IgD-negative memory B cell (primary cell): ENCODE measurements around the gene VPS13D. TPM values are rescaled to one million over a fixed set of nuclear protein-coding genes. Genes with fewer than 3 reads are reported as not detected.

ENCODE experiments used
- H3K27ac Mint-ChIP-seq, 3 donors: one replicate each; pipeline ENCODE4 v1.8.0; 2020 to 2022; ENCODE audit warnings: mild to moderate bottlenecking in 3 of 3, mixed read lengths in 3 of 3, moderate library complexity in 1 of 3
- H3K27me3 Mint-ChIP-seq: one replicate; pipeline ENCODE4 v1.8.0; 2021; ENCODE audit warnings: mixed read lengths
- H3K36me3 Mint-ChIP-seq: one replicate; pipeline ENCODE4 v1.8.0; 2020; ENCODE audit warnings: mild to moderate bottlenecking, mixed read lengths
- H3K4me1 Mint-ChIP-seq, 3 donors: one replicate each; pipeline ENCODE4 v1.8.0; 2020 to 2022; ENCODE audit warnings: mixed read lengths in 3 of 3, mild to moderate bottlenecking in 1 of 3
- H3K4me3 Mint-ChIP-seq, 4 donors: one replicate each; pipeline ENCODE4 v1.8.0; 2020 to 2022; ENCODE audit warnings: mild to moderate bottlenecking in 4 of 4, mixed read lengths in 4 of 4, moderate library complexity in 3 of 4
- H3K9me3 Mint-ChIP-seq, 3 donors: one replicate each; pipeline ENCODE4 v1.8.0; 2020 to 2021; ENCODE audit warnings: mixed read lengths in 3 of 3, mild to moderate bottlenecking in 1 of 3
- polyA plus RNA-seq: library from polyadenylated mRNA; unstranded; fragments of 300-500 nt; fragmentation: Illumina TruSeq; gene quantifications from one replicate; pipeline ENCODE4 v1.2.3, GENCODE V29; 2021

The VPS13D gene
- polyA plus RNA-seq, 1 donor from 2014 or later = 8.9 TPM

GRCh38 chr1:12480748-12481362 lies 251.0 kb downstream of the VPS13D start:
- Mint-ChIP-seq H3K36me3 (peaks cover 2% of the 10 kb centered on the region), H3K27ac (peak overlapping the region in 2 of 3 donors; percentile 44 to 85), H3K9me3 (no peaks in the 10 kb centered on the region), H3K4me1 (peaks cover 22 to 41% (median 22%) of the 10 kb centered on the region in 3 donors), H3K27me3 (no peaks in the 10 kb centered on the region), H3K4me3 (peak overlapping the region in 1 of 4 donors; percentile 78)

- peaks cover 12 to 31% (median 18%) of the 10 kb centered on the region in 3 donors for H3K4me1 Mint-ChIP-seq
- H3K9me3 Mint-ChIP-seq = no peaks in the 10 kb centered on the region
- no peaks in the 10 kb centered on the region for H3K27me3 Mint-ChIP-seq
- peaks cover 4% of the 10 kb centered on the region for H3K36me3 Mint-ChIP-seq
- H3K27ac Mint-ChIP-seq = no peak overlapping the region
- H3K4me3 Mint-ChIP-seq = no peak overlapping the region
Measured at GRCh38 chr1:12481928-12482327, 252.1 kb downstream of the VPS13D start.

- Mint-ChIP-seq H3K27ac (no peak overlapping the region), H3K4me3 (no peak overlapping the region), H3K4me1 (peaks cover 7 to 24% (median 16%) of the 10 kb centered on the region in 3 donors), H3K9me3 (no peaks in the 10 kb centered on the region), H3K27me3 (no peaks in the 10 kb centered on the region), H3K36me3 (peaks cover 4% of the 10 kb centered on the region)
Measured at GRCh38 chr1:12482988-12483387, 253.2 kb downstream of the VPS13D start.

- no peaks in the 10 kb centered on the region for H3K27me3 Mint-ChIP-seq
- H3K9me3 Mint-ChIP-seq = no peaks in the 10 kb centered on the region
- peaks cover 3% of the 10 kb centered on the region for H3K36me3 Mint-ChIP-seq
- peak overlapping the region in 1 of 3 donors; percentile 48 for H3K27ac Mint-ChIP-seq
- H3K4me3 Mint-ChIP-seq = no peak overlapping the region
- H3K4me1 Mint-ChIP-seq = peaks cover 7 to 10% (median 8%) of the 10 kb centered on the region in 3 donors
Measured at GRCh38 chr1:12485231-12486058, 255.6 kb downstream of the VPS13D start.

GRCh38 chr1:12486059-12486341 lies 256.2 kb downstream of the VPS13D start:
- no peaks in the 10 kb centered on the region for H3K9me3 Mint-ChIP-seq
- H3K4me1 Mint-ChIP-seq = peaks cover 1 to 5% (median 4%) of the 10 kb centered on the region in 3 donors
- H3K27me3 Mint-ChIP-seq = no peaks in the 10 kb centered on the region
- no peak overlapping the region for H3K4me3 Mint-ChIP-seq
- peaks cover 3% of the 10 kb centered on the region for H3K36me3 Mint-ChIP-seq
- H3K27ac Mint-ChIP-seq = peak overlapping the region in 1 of 3 donors; percentile 48

- Mint-ChIP-seq H3K36me3 (peaks cover 3% of the 10 kb centered on the region), H3K27me3 (no peaks in the 10 kb centered on the region), H3K4me1 (peaks cover 0 to 1% (median under 1%) of the 10 kb centered on the region in 3 donors), H3K27ac (peak overlapping the region in 1 of 3 donors; percentile 48), H3K9me3 (no peaks in the 10 kb centered on the region), H3K4me3 (no peak overlapping the region)
Measured at GRCh38 chr1:12486401-12487005, 256.7 kb downstream of the VPS13D start.

GRCh38 chr1:12487520-12487919 lies 257.7 kb downstream of the VPS13D start:
- Mint-ChIP-seq H3K27ac (no peak overlapping the region), H3K27me3 (no peaks in the 10 kb centered on the region), H3K9me3 (no peaks in the 10 kb centered on the region), H3K36me3 (peaks cover 6% of the 10 kb centered on the region), H3K4me1 (no peaks in the 10 kb centered on the region), H3K4me3 (no peak overlapping the region)

- no peak overlapping the region for H3K27ac Mint-ChIP-seq
- H3K27me3 Mint-ChIP-seq = no peaks in the 10 kb centered on the region
- H3K36me3 Mint-ChIP-seq = peaks cover 6% of the 10 kb centered on the region
- H3K9me3 Mint-ChIP-seq = no peaks in the 10 kb centered on the region
- no peak overlapping the region for H3K4me3 Mint-ChIP-seq
- H3K4me1 Mint-ChIP-seq = no peaks in the 10 kb centered on the region
Measured at GRCh38 chr1:12488666-12489354, 259.0 kb downstream of the VPS13D start.

- Mint-ChIP-seq H3K9me3 (no peaks in the 10 kb centered on the region), H3K4me1 (peaks cover 0 to 3% (median 0%) of the 10 kb centered on the region in 3 donors), H3K36me3 (peaks cover 9% of the 10 kb centered on the region), H3K4me3 (no peak overlapping the region), H3K27ac (peak overlapping the region in 1 of 3 donors; percentile 31), H3K27me3 (no peaks in the 10 kb centered on the region)
Measured at GRCh38 chr1:12490532-12491142, 260.8 kb downstream of the VPS13D start.

- H3K4me1 Mint-ChIP-seq = peaks cover 3 to 7% (median 6%) of the 10 kb centered on the region in 3 donors
- no peaks in the 10 kb centered on the region for H3K27me3 Mint-ChIP-seq
- peaks cover 6% of the 10 kb centered on the region for H3K36me3 Mint-ChIP-seq
- no peak overlapping the region for H3K4me3 Mint-ChIP-seq
- H3K9me3 Mint-ChIP-seq = no peaks in the 10 kb centered on the region
- no peak overlapping the region for H3K27ac Mint-ChIP-seq
Measured at GRCh38 chr1:12491656-12492055, 261.8 kb downstream of the VPS13D start.

- no peaks in the 10 kb centered on the region for H3K9me3 Mint-ChIP-seq
- peak overlapping the region in 2 of 3 donors; percentile 19 to 48 for H3K27ac Mint-ChIP-seq
- H3K36me3 Mint-ChIP-seq = peaks cover 15% of the 10 kb centered on the region
- H3K4me3 Mint-ChIP-seq = no peak overlapping the region
- no peaks in the 10 kb centered on the region for H3K27me3 Mint-ChIP-seq
- peaks cover 4 to 7% (median 6%) of the 10 kb centered on the region in 3 donors for H3K4me1 Mint-ChIP-seq
Measured at GRCh38 chr1:12495725-12496124, 265.9 kb downstream of the VPS13D start.

GRCh38 chr1:12496154-12496961 lies 266.5 kb downstream of the VPS13D start:
- peaks cover 4 to 7% (median 6%) of the 10 kb centered on the region in 3 donors for H3K4me1 Mint-ChIP-seq
- H3K4me3 Mint-ChIP-seq = no peak overlapping the region
- peak overlapping the region in 2 of 3 donors; percentile 19 to 48 for H3K27ac Mint-ChIP-seq
- H3K36me3 Mint-ChIP-seq = peaks cover 16% of the 10 kb centered on the region
- no peaks in the 10 kb centered on the region for H3K27me3 Mint-ChIP-seq
- H3K9me3 Mint-ChIP-seq = no peaks in the 10 kb centered on the region

- no peaks in the 10 kb centered on the region for H3K27me3 Mint-ChIP-seq
- no peaks in the 10 kb centered on the region for H3K9me3 Mint-ChIP-seq
- H3K36me3 Mint-ChIP-seq = peaks cover 10% of the 10 kb centered on the region
- H3K4me1 Mint-ChIP-seq = peaks cover 4 to 7% (median 6%) of the 10 kb centered on the region in 3 donors
- no peak overlapping the region for H3K27ac Mint-ChIP-seq
- H3K4me3 Mint-ChIP-seq = no peak overlapping the region
Measured at GRCh38 chr1:12499539-12500240, 269.9 kb downstream of the VPS13D start.
